ENCODE data around the gene PPIG.

GRCh38 chr2:169561364-169561763 lies 22.8 kb upstream of the PPIG start:
- TF ChIP-seq POLR2A (IDR thresholded peaks at IDR 0.05) = no peak
- no peak for TF ChIP-seq CTCF (IDR thresholded peaks at IDR 0.05)

Measured in tibial nerve (tissue), 3 donors.